ENCODE measurements around the gene PIK3C2B. TPM values are rescaled to one million over a fixed set of nuclear protein-coding genes. Genes with fewer than 3 reads are reported as not detected.

Gene PIK3C2B
- total and polyA plus RNA-seq, 2 of the 8 experiments (the other 6 are each of a cell fraction or from before 2014, with no cell fraction given) = 20.4 to 36.7 TPM

DNA sequence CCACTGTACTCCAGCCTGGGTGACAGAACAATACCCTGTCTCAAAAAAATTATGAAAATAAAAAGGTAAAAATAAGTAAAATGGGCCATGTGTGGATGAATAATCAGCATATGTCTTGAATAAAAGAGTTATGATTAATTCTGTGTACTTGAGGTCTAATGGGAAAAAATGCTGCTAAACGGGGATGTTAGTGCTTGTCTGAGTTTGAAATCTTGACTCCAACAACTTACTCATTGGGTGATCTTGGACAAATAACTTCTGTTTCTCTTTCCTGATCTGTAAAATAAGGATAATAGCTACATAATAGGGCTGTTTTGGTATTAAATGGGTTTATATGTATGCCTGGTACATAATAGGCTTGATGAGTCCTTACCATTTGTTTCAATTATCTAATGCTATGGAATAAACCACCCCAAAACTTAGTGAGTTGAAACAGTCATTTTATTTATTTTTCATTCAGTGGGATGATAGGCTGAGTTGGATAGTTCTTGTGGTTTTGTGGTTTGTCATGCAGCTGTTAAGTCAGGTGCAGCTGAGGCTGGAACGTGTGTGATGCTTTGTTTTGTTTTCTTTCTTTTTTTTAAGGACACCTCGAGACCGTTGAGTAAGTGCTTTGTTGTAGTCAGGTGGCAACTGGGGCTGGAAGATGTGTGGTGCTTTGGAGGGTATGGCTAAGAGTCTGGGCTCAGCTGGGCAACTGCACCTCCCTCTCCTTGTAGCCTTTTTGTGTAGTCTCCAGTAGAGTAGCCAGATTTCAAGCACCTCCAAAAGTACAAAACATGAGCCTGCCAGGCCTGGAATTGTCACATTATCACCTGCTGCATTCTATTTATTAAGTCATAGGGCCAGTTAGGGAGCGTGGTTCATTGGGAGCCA is 26.5 kb upstream of the PIK3C2B start:
- 84% methylated on average over 5 of the region's 5 CpGs; no CpG with 5 or more reads in 1 of the 2 experiments for WGBS, 2 experiments (ENCODE audit: extremely low coverage in 1 of 2, insufficient coverage in 1 of 2, insufficient read length in 1 of 2, insufficient replicate concordance in 2 of 2, low coverage in 1 of 2, low lambda C conversion rate in 2 of 2, missing lambda C conversion rate in 1 of 2)
- Histone ChIP-seq H4K91ac (replicated peaks; ENCODE audit: insufficient read length, low read length) (no peak overlapping the region), H2BK20ac (ENCODE audit: low read length) (no peak overlapping the region), H4K5ac (ENCODE audit: insufficient read length, low read depth, low read length) (no peak overlapping the region), H2BK15ac (ENCODE audit: low read length) (no peak overlapping the region), H3K4ac (replicated peaks; ENCODE audit: insufficient read length, low read depth, low read length) (no peak overlapping the region), H3K4me3 (ENCODE audit: extremely low read depth in 1 of 4, insufficient read depth in 2 of 4, low read depth in 3 of 4, low read length in 4 of 4) (no peak overlapping the region), H4K8ac (ENCODE audit: extremely low read depth, insufficient read depth, low read length) (no peak overlapping the region), H2BK120ac (replicated peaks; ENCODE audit: low read depth, low read length) (no peak overlapping the region), H3K9ac (replicated peaks in 1 of 4; ENCODE audit: extremely low read depth in 1 of 4, low read depth in 3 of 4, low read length in 3 of 4) (no peak overlapping the region), H3K18ac (ENCODE audit: extremely low read depth, low read length) (no peak overlapping the region), H3K56ac (replicated peaks; ENCODE audit: insufficient read length, low read depth, low read length) (no peak overlapping the region), H3K79me2 (ENCODE audit: control insufficient read depth in 1 of 2, insufficient read depth in 2 of 2, low read length in 2 of 2) (peaks cover 15 to 81% of the 10 kb centered on the region in 2 experiments), H3K27ac (ENCODE audit: low read depth, low read length) (no peak overlapping the region), H3K14ac (ENCODE audit: insufficient read length) (no peak overlapping the region), H3K23me2 (ENCODE audit: low read depth, low read length) (peaks cover 2% of the 10 kb centered on the region), H2AFZ (ENCODE audit: low read length) (no peak overlapping the region), H4K20me1 (replicated peaks in 1 of 2; ENCODE audit: control insufficient read depth in 1 of 2, insufficient read depth in 2 of 2, low read length in 2 of 2) (no peaks in the 10 kb centered on the region), H2BK5ac (ENCODE audit: low read depth, low read length) (no peak overlapping the region), H3K27me3 (replicated peaks in 1 of 4; ENCODE audit: control insufficient read depth in 3 of 4, extremely low read depth in 1 of 4, insufficient read depth in 3 of 4, low read length in 3 of 4) (no peaks in the 10 kb centered on the region), H3K9me3 (ENCODE audit: insufficient read depth in 2 of 2, low read depth in 1 of 2, low read length in 1 of 2) (no peaks in the 10 kb centered on the region), H3K4me2 (ENCODE audit: insufficient read depth in 1 of 2, low read depth in 2 of 2, low read length in 2 of 2) (no peak overlapping the region), H3K36me3 (ENCODE audit: control insufficient read depth in 2 of 4, insufficient read depth in 4 of 4, low read length in 3 of 4) (peaks cover 0 to 16% (median 2%) of the 10 kb centered on the region in 4 experiments; a peak in 6 of 8 replicates), H3K23ac (ENCODE audit: insufficient read length) (no peak overlapping the region), H3K4me1 (replicated peaks in 1 of 4; ENCODE audit: control insufficient read depth in 3 of 4, insufficient read depth in 4 of 4, low read length in 3 of 4) (peaks cover 0 to 4% (median 0%) of the 10 kb centered on the region in 4 experiments; a peak in 2 of 7 replicates), H2BK12ac (ENCODE audit: low read depth, low read length) (no peak overlapping the region), H3K79me1 (ENCODE audit: low read depth, low read length) (peaks cover 10% of the 10 kb centered on the region), H2AK5ac (ENCODE audit: low read depth, low read length) (no peak overlapping the region)
- DNase-seq (ENCODE audit: low read depth in 1 of 2, low spot score in 2 of 2) = no peak
- FAIRE-seq = no peak
- ChIA-PET POLR2A (ENCODE audit: partially characterized antibody) (interaction anchor here (0.5 to 1.1 kb wide), 4 partner anchors 13 to 282 kb away, joined by 3 to 4 read pairs (median 4); no protein-coding TSS in a partner anchor), CTCF (ENCODE audit: partially characterized antibody) (interaction anchor here (0.7 to 1.4 kb wide), 2 partner anchors 23 to 74 kb away, joined by 3 to 4 read pairs; no protein-coding TSS in a partner anchor)
- no peak for TF ChIP-seq ZNF274 (IDR thresholded peaks at IDR 0.05; ENCODE audit: borderline replicate concordance, extremely low read depth, low read length)
- TF ChIP-seq CBX8 (IDR thresholded peaks at IDR 0.05; ENCODE audit: borderline replicate concordance, low read depth, low read length) = no peak
